Right lobe of liver (tissue), 4 donors: Measurements from ENCODE around the gene DBX1.

ENCODE experiments used
- CTCF ChIP-seq, 4 donors: fragments of 200-600 bp in 3 of 4; fragments of 450-650 bp in 1 of 4; IDR thresholded peaks; one replicate each; pipeline versions ENCODE4 v1.5.1 to v1.8.0; 2016 to 2022; ENCODE audit warnings: antibody characterized with exemption in 4 of 4, mild to moderate bottlenecking in 2 of 4
- POLR2A ChIP-seq: fragments of 450-650 bp; IDR thresholded peaks from one replicate; pipeline ENCODE4 v1.6.1; 2017; ENCODE audit warnings: antibody characterized with exemption, mild to moderate bottlenecking
- donor health status: DM: no; HTN: no; CAD: no.
- donor health status: DM: no; HTN: no; CAD: no.
- donor health status: DM: no; HTN: yes; CAD: no.

GRCh38 chr11:20193307-20193706 is 33.0 kb upstream of the DBX1 start:
- no peak for TF ChIP-seq CTCF (IDR thresholded peaks at IDR 0.05)
- TF ChIP-seq POLR2A: no peak
